WTC11 (cell line): ENCODE data around the gene MIEF2. TPM values are rescaled to one million over a fixed set of nuclear protein-coding genes. Genes with fewer than 3 reads are reported as not detected.

ENCODE experiments used
- ATAC-seq: fragments of 200-7000 bp; cut with Tn5 transposase; 2 replicates; pipeline ENCODE4 v1.10.0; 2021; ENCODE audit warnings: mild to moderate bottlenecking, moderate library complexity
- CTCF ChIA-PET: fragments of 300-600 bp; sonication (Branson Sonifier 250); formaldehyde crosslinking; loops from one replicate; lab custom pipeline; 2021; ENCODE audit warnings: antibody characterized with exemption; lab: Charles Lee
- POLR2A ChIA-PET: fragments of 350-600 bp; sonication (Branson Sonifier 250); formaldehyde crosslinking; loops from one replicate; lab custom pipeline; 2021; ENCODE audit warnings: antibody characterized with exemption; lab: Charles Lee
- DNase-seq: peaks from one replicate; pipeline ENCODE4 v3.0.0; 2021; ENCODE audit warnings: low spot score
- H3K27ac Mint-ChIP-seq: 2 replicates; pipeline ENCODE4 v1.8.0; 2021; ENCODE audit warnings: mixed read lengths
- H3K27me3 Mint-ChIP-seq: 2 replicates; pipeline ENCODE4 v1.8.0; 2021; ENCODE audit warnings: low read depth, mild to moderate bottlenecking, moderate library complexity, mixed read lengths
- H3K36me3 Mint-ChIP-seq: 2 replicates; pipeline ENCODE4 v1.8.0; 2021; ENCODE audit warnings: mixed read lengths
- H3K4me1 Mint-ChIP-seq: 2 replicates; pipeline ENCODE4 v1.8.0; 2022; ENCODE audit warnings: mixed read lengths
- H3K4me3 Mint-ChIP-seq: 2 replicates; pipeline ENCODE4 v1.8.0; 2021; ENCODE audit warnings: mild to moderate bottlenecking, moderate library complexity, mixed read lengths
- H3K9me3 Mint-ChIP-seq: 2 replicates; pipeline ENCODE4 v1.8.0; 2021; ENCODE audit warnings: mixed read lengths
- CREB1 ChIP-seq: sonication (generic); formaldehyde crosslinking; IDR thresholded peaks from 2 replicates; pipeline ENCODE4 v1.8.0; 2023; ENCODE audit warnings: mild to moderate bottlenecking, missing genetic modification reagents
- ESRRA ChIP-seq: sonication (generic); formaldehyde crosslinking; IDR thresholded peaks from 2 replicates; pipeline ENCODE4 v1.8.1; 2022; ENCODE audit warnings: mild to moderate bottlenecking, missing genetic modification reagents, borderline replicate concordance
- ETV6 ChIP-seq: sonication (generic); formaldehyde crosslinking; IDR thresholded peaks from 2 replicates; pipeline ENCODE4 v1.8.1; 2022; ENCODE audit warnings: mild to moderate bottlenecking, missing genetic modification reagents
- FOXJ3 ChIP-seq: sonication (generic); formaldehyde crosslinking; IDR thresholded peaks from 2 replicates; pipeline ENCODE4 v1.9.0; 2021; ENCODE audit warnings: missing genetic modification reagents, mild to moderate bottlenecking, borderline replicate concordance
- GRHL2 ChIP-seq: fragments of 250-450 bp; sonication (Bioruptor Pico); IDR thresholded peaks from 2 replicates; pipeline ENCODE4 v1.8.0; 2022; ENCODE audit warnings: mild to moderate bottlenecking, moderate library complexity; ENCODE audit not compliant: insufficient replicate concordance, severe bottlenecking
- MYBL2 ChIP-seq: sonication (generic); formaldehyde crosslinking; IDR thresholded peaks from 2 replicates; pipeline ENCODE4 v1.8.1; 2023; ENCODE audit warnings: mild to moderate bottlenecking, moderate library complexity, missing genetic modification reagents
- OVOL2 ChIP-seq: fragments of 250-450 bp; sonication (Bioruptor Pico); IDR thresholded peaks from 2 replicates; pipeline ENCODE4 v1.9.0; 2021; ENCODE audit warnings: mild to moderate bottlenecking, borderline replicate concordance
- SOX15 ChIP-seq: fragments of 250-450 bp; sonication (Bioruptor Pico); IDR thresholded peaks from 2 replicates; pipeline ENCODE4 v1.9.0; 2021; ENCODE audit warnings: mild to moderate bottlenecking
- TCF7 ChIP-seq: sonication (generic); formaldehyde crosslinking; IDR thresholded peaks from 2 replicates; pipeline ENCODE4 v1.8.0; 2022; ENCODE audit warnings: mild to moderate bottlenecking, low read depth, missing genetic modification reagents, moderate library complexity
- ZNF219 ChIP-seq: sonication (generic); formaldehyde crosslinking; IDR thresholded peaks from 2 replicates; pipeline ENCODE4 v1.8.0; 2023; ENCODE audit warnings: missing genetic modification reagents, mild to moderate bottlenecking, borderline replicate concordance
- total RNA-seq: library from RNA; stranded (reverse); gene quantifications from 3 replicates; pipeline ENCODE4 v1.2.3, GENCODE V29; 2021
- TF ChIP-seq, protein P1 (sequence below): sonication (generic); formaldehyde crosslinking; IDR thresholded peaks from 2 replicates; pipeline ENCODE4 v1.8.0; 2022; ENCODE audit warnings: mild to moderate bottlenecking, missing genetic modification reagents
- TF ChIP-seq, protein P2 (sequence below): sonication (generic); formaldehyde crosslinking; IDR thresholded peaks from 2 replicates; pipeline ENCODE4 v1.8.1; 2022; ENCODE audit warnings: mild to moderate bottlenecking, missing genetic modification reagents, moderate library complexity, borderline replicate concordance
- TF ChIP-seq, protein P3 (sequence below): fragments of 250-450 bp; sonication (Bioruptor Pico); IDR thresholded peaks from 2 replicates; pipeline ENCODE4 v1.9.0; 2021; ENCODE audit warnings: moderate library complexity, mild to moderate bottlenecking, inconsistent platforms, borderline replicate concordance
- TF ChIP-seq, protein P4 (sequence below): fragments of 250-450 bp; sonication (Bioruptor Pico); IDR thresholded peaks from 2 replicates; pipeline ENCODE4 v1.9.0; 2021; ENCODE audit warnings: mild to moderate bottlenecking
- TF ChIP-seq, protein P5 (sequence below): sonication (generic); formaldehyde crosslinking; IDR thresholded peaks from 2 replicates; pipeline ENCODE4 v1.8.0; 2022; ENCODE audit warnings: missing genetic modification reagents
- TF ChIP-seq, protein P6 (sequence below): sonication (generic); formaldehyde crosslinking; IDR thresholded peaks from 2 replicates; pipeline ENCODE4 v1.8.1; 2022; ENCODE audit warnings: mild to moderate bottlenecking, moderate library complexity, missing genetic modification reagents
- TF ChIP-seq, protein P7 (sequence below): sonication (generic); formaldehyde crosslinking; IDR thresholded peaks from 2 replicates; pipeline ENCODE4 v1.8.1; 2022; ENCODE audit warnings: missing genetic modification reagents, borderline replicate concordance

Gene MIEF2
- total RNA-seq, 1 experiment from 2014 or later, result 18.8 TPM

DNA sequence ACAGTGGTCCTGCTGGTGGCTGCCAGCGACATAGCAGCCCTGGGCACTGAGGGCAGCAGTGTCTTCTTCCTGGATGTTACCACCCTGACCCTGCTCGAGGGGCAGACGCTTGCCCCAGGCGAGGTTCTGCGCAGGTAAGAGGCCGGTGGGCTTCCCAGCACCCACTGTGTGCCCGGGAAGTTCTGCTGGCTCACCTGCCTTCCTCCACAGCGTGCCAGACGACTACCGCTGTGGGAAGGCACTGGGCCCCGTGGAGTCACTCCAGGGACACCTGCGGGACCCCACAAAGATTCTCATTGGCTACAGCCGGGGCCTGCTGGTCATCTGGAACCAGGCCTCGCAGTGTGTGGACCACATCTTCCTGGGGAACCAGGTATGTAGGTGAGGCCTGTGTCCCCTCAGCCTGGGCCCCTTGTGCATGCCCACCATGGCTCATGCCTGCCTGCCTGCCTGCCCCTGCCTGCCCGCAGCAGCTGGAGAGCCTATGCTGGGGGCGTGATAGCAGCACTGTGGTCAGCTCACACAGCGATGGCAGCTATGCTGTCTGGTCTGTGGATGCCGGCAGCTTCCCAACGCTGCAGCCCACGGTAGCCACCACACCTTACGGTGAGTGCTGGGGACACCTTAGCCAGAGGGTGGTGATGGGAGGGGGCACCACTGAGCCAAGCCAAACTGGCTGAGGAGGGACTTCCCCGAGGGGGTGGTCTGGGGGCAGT, 26.5 kb upstream of the MIEF2 start:
- no peaks in the 10 kb centered on the region for H3K27me3 Mint-ChIP-seq
- H3K4me3 Mint-ChIP-seq, result no peak overlapping the region
- TF ChIP-seq, protein P1, sequence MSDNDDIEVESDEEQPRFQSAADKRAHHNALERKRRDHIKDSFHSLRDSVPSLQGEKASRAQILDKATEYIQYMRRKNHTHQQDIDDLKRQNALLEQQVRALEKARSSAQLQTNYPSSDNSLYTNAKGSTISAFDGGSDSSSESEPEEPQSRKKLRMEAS (CRISPR knock-in tag), result no peak
- TF ChIP-seq FOXJ3 (CRISPR knock-in tag), result no peak
- no peak for TF ChIP-seq ETV6 (CRISPR knock-in tag)
- no peak for TF ChIP-seq CREB1 (CRISPR knock-in tag)
- TF ChIP-seq, protein P2, sequence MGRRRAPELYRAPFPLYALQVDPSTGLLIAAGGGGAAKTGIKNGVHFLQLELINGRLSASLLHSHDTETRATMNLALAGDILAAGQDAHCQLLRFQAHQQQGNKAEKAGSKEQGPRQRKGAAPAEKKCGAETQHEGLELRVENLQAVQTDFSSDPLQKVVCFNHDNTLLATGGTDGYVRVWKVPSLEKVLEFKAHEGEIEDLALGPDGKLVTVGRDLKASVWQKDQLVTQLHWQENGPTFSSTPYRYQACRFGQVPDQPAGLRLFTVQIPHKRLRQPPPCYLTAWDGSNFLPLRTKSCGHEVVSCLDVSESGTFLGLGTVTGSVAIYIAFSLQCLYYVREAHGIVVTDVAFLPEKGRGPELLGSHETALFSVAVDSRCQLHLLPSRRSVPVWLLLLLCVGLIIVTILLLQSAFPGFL (CRISPR knock-in tag), result no peak
- TF ChIP-seq, protein P3, sequence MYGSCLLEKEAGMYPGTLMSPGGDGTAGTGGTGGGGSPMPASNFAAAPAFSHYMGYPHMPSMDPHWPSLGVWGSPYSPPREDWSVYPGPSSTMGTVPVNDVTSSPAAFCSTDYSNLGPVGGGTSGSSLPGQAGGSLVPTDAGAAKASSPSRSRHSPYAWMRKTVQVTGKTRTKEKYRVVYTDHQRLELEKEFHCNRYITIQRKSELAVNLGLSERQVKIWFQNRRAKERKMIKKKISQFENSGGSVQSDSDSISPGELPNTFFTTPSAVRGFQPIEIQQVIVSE (CRISPR knock-in tag), result no peak
- TF ChIP-seq, protein P4, sequence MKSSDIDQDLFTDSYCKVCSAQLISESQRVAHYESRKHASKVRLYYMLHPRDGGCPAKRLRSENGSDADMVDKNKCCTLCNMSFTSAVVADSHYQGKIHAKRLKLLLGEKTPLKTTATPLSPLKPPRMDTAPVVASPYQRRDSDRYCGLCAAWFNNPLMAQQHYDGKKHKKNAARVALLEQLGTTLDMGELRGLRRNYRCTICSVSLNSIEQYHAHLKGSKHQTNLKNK, result no peak
- no peak for TF ChIP-seq MYBL2 (CRISPR knock-in tag)
- no peak for TF ChIP-seq SOX15 (CRISPR knock-in tag)
- TF ChIP-seq, protein P5, sequence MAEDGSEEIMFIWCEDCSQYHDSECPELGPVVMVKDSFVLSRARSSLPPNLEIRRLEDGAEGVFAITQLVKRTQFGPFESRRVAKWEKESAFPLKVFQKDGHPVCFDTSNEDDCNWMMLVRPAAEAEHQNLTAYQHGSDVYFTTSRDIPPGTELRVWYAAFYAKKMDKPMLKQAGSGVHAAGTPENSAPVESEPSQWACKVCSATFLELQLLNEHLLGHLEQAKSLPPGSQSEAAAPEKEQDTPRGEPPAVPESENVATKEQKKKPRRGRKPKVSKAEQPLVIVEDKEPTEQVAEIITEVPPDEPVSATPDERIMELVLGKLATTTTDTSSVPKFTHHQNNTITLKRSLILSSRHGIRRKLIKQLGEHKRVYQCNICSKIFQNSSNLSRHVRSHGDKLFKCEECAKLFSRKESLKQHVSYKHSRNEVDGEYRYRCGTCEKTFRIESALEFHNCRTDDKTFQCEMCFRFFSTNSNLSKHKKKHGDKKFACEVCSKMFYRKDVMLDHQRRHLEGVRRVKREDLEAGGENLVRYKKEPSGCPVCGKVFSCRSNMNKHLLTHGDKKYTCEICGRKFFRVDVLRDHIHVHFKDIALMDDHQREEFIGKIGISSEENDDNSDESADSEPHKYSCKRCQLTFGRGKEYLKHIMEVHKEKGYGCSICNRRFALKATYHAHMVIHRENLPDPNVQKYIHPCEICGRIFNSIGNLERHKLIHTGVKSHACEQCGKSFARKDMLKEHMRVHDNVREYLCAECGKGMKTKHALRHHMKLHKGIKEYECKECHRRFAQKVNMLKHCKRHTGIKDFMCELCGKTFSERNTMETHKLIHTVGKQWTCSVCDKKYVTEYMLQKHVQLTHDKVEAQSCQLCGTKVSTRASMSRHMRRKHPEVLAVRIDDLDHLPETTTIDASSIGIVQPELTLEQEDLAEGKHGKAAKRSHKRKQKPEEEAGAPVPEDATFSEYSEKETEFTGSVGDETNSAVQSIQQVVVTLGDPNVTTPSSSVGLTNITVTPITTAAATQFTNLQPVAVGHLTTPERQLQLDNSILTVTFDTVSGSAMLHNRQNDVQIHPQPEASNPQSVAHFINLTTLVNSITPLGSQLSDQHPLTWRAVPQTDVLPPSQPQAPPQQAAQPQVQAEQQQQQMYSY (CRISPR knock-in tag), result no peak
- TF ChIP-seq TCF7 (CRISPR knock-in tag), result no peak
- TF ChIP-seq, protein P6, sequence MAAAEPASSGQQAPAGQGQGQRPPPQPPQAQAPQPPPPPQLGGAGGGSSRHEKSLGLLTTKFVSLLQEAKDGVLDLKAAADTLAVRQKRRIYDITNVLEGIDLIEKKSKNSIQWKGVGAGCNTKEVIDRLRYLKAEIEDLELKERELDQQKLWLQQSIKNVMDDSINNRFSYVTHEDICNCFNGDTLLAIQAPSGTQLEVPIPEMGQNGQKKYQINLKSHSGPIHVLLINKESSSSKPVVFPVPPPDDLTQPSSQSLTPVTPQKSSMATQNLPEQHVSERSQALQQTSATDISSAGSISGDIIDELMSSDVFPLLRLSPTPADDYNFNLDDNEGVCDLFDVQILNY (CRISPR knock-in tag), result no peak
- TF ChIP-seq GRHL2 (CRISPR knock-in tag), result no peak
- no peak for TF ChIP-seq ZNF219 (CRISPR knock-in tag)
- TF ChIP-seq, protein P7, sequence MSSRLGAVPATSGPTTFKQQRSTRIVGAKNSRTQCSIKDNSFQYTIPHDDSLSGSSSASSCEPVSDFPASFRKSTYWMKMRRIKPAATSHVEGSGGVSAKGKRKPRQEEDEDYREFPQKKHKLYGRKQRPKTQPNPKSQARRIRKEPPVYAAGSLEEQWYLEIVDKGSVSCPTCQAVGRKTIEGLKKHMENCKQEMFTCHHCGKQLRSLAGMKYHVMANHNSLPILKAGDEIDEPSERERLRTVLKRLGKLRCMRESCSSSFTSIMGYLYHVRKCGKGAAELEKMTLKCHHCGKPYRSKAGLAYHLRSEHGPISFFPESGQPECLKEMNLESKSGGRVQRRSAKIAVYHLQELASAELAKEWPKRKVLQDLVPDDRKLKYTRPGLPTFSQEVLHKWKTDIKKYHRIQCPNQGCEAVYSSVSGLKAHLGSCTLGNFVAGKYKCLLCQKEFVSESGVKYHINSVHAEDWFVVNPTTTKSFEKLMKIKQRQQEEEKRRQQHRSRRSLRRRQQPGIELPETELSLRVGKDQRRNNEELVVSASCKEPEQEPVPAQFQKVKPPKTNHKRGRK, result no peak
- TF ChIP-seq OVOL2 (CRISPR knock-in tag), result no peak
- TF ChIP-seq ESRRA (CRISPR knock-in tag), result no peak
- ChIA-PET CTCF (interaction anchor here (2.7 kb wide), 1 partner anchor 17 kb away, joined by 19 read pairs; no protein-coding TSS in a partner anchor), POLR2A (no interaction called here)
- H3K4me1 Mint-ChIP-seq, result no peaks in the 10 kb centered on the region
- no peak overlapping the region for H3K27ac Mint-ChIP-seq
- peaks cover 24% of the 10 kb centered on the region for H3K36me3 Mint-ChIP-seq
- ATAC-seq (no peak), DNase-seq (no peak)
- no peaks in the 10 kb centered on the region for H3K9me3 Mint-ChIP-seq
